CD4-positive, alpha-beta T cell treated with Interleukin-12 subunit alpha and Interleukin-12 subunit beta, for 1 hour (primary cell): ENCODE data around the gene ZMYND11.

Experiments used
- DNase-seq: peaks from one replicate; pipeline ENCODE4 v3.0.0-alpha.2; 2020

ZMYND11 gene

DNA sequence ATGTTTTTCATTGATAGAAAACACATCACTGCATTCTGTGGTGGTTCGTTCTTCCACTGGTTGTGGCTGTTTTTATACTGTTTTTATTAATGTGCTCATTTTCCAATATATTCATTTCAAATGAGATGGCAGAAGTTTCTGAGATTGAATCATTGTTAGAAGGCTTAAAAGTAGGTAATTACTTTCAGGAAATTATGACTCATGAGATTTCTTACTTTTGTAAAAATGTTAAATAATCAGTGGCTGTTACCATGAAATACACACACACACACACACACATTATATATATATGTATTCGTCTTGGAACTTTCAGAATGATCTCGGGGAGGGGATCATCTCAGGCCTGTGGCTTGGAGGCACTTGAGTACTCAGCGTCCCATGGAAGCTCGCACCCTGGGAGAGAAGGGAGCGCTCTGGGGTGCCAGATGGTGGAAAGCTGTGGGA is 66.1 kb downstream of the ZMYND11 start:
- no peak for DNase-seq

DNA sequence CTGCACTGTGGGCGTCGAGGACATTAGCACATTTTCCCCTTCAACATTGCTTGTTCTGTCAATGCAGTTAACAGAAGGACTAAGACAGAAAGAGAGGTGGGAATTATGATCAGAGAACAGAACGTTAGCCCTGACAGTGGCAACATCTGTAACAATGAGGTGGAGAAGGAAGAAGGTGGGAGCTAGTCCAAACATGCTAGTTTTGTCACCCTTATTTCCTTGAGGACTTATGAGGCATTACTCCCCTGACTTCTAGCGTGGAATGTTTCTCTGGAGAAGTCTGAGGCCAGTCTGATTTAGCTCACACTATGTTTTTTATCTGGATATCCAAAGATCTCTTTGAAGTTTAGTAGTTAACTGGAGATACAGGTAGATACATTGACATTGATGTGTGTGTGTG is 73.4 kb downstream of the ZMYND11 start:
- DNase-seq = no peak

DNA sequence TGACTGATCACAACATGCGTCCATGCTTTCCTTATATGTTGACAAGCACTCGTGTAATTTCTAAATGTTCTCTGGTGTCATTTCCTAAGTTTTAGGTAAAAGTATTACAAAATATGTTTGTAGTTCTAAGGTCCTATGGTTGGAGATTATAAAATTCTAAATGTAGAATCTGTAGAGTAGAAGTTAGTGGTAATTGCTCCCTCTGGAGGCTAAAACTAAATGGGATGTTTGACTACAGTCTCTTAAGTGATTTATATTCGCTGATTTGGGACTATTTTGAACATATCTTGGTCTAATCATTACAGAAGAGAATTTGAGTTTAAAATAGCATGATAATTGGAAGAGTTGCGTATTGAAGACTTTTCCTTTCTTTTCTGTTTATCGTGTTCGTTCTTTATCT is 74.1 kb downstream of the ZMYND11 start:
- DNase-seq = no peak

DNA sequence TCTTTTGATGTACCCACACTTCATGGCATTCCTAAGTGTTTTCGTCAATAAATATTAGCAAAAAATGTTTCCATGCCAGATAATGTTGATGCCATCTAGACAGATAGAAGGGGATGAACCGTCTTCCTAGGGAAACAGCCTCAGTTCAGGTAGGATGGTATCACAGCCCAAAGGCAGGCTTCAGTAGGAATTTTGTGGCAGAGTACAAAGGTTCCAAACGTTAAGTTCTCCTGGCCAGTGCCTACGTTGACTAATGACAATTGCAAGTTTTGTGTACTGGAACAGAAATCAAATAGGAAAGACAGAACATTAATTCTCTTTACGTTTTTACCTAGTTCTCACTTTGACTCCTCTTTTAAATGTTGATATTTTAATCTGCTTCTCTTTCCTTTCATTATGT is 75.0 kb downstream of the ZMYND11 start:
- DNase-seq = no peak

DNA sequence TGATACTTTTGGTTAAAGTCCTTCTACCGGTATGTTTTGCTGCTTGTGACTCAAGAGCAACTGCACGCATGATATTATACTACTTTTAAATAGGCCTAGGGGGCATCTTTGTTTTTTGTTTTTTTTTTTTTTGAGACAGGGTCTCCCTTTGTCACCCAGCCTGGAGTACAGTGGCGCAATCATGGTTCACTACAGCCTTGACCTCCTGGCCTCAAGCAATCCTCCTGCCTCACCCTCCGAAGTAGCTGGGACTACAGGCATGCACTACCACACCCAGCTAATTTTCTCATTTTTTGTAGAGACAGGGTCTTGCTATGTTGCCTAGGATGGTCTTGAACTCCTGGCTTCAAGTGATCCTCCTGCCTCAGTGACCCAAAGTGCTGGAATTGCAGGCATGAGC is 80.2 kb downstream of the ZMYND11 start:
- no peak for DNase-seq

DNA sequence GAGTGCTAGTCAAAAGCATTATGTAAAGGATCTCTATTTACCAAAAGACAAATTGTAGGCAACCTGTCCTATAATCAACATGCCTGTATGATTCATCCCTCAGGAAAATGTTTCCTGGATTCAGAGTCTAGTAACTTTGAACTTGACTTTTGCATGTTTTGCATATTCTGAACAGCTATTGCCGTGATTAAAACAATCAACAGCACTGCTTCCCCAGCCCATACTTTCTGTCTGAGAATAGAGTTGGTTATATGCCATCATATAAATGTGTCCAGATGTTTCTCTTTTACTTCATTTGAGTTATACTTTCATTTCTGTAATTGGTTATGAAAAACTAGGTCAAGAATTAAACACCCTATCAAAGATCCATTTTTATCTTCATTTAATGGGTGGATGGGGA is 83.5 kb downstream of the ZMYND11 start:
- no peak for DNase-seq

DNA sequence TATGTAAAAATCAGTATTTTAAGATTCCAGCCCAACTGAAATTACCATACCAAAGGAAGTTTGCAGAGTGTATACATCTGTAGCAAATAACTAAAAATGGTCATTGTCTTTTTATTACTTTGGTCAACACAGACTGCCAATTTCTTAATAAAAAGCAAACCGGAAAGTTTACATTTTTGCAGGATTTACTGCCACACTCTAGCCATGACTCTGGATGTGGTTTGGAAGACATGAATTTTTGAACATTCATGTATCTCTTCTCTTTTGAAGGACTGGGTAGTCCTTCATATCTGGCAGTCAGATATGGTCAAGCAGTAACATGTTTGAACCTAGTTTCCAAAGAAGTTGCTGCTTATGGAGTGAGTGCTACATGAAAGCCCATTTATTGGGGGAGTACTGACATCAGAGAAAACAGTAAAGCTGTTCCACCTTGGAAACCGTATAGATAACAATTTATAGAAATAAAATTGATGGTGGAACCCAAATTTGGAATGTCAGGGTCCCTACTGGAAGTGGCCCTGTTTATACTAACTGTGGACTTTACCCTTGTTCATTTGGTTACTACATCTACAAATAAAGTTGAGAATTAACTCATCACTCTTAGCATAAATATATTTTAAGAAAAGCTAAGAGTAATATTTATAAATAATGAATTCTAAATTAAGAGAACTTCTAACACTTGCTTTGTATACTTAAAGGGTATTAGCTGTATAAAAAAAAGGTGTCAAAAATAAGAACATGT is 84.6 kb downstream of the ZMYND11 start:
- DNase-seq = no peak

DNA sequence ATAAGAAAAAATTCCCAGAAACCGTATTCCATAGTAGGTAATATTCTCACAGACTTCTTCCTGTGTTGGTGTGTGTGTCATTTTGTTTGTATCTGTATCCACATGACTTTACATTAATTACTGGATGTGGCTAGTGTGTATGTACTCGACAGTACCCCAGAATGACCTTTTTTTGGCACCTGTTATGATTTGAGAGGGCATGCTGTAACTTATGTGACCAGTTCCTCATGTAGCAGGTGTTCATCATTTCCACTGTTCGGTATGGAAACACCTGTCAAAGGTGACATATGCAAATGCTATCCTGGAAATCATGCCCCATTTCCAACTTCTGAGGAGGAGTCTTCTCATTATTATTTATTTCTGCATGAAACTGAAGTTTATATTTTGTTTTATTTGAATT is 89.3 kb downstream of the ZMYND11 start:
- DNase-seq = no peak

DNA sequence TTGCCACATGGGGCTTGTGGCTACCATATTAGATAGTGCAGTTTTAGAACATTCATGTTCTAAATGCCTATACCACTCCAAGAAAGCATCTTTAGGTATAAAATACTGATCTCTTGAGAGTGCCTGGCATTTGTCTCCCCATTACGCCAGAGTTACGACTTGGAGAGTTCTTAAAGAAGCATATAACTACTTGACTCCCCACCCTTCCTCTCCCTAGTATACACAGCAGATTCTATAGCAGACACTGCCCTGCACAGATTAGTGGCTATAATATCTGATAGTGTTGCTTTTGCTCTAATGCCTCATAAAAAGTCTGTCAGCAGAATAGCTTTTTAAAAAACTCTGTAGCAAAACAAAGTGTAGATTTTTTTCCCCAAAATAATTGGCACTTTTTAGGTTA is 90.8 kb downstream of the ZMYND11 start:
- no peak for DNase-seq

DNA sequence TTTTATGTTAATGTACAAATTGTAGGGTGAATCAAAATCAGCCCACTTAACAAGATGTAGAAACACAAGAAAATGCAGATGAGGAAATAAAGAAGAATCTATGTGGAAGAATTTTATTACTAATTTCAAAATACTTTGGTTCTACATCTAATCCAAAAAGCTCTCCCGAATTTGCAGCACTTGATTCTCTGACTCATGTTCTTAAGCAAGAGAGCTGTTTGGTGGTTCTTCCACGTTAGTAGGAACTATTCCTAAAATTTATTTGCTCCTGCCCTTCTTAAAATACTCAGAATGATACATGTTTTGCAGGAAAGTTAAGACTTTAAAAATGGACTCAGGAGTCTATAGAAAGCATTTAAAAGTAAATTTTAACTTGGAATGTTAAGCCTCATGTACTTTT is 91.8 kb downstream of the ZMYND11 start:
- DNase-seq = no peak

DNA sequence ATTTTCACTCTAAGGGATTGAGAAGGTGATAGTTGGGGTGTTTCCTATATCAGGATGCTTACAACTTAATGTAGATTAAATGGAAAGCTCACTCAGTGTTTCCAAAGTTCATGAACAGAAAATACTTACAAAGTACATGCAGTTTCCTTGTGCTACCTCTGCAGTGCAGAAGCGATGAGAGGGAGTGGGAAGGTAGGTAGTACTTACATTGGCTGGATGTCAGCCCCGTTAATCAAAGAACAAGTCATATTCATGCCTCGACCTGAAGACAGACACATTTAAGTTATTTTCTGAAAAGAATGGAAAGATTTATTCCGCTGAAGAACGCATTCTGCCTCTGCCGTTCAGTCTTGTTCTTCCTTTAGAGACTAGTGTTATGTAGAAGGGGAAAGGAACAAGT is 93.1 kb downstream of the ZMYND11 start:
- no peak for DNase-seq

DNA sequence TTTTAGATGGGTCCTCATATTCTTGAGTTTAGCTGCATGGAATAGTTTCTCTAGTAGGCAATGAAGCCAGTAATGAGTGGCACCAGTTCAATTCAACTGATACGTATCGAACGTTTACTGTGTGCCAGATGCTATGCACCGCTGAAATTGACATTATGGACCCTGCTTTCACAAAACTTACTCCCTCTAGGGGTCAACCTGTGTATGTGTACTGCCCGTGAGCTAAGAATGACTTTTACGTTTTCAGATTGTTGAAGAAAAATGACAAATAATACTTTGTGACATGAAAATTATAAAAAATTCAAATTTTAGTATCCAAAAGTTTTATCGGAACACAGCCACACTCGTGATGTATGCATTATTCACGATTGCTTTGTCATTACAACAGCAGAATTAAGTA is 95.5 kb downstream of the ZMYND11 start:
- no peak for DNase-seq

DNA sequence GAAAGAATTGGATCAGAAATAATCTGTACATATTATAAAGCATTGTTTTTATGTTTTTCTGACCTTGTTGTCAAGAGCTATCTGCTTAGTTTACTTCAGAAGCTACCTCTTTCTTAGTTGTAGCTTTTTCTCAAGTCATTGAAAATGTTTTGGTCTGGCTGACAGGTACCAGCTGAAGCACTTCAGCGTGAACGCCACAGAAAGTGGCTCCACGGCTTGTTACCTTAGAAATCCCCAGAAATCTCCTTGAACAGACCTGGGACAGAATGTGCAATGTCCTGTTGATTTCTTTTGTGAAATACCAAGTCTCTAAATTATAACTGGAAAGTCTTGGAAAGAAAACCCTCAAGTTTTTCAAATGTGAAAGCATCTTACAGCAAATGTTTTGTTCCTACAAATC is 96.8 kb downstream of the ZMYND11 start:
- DNase-seq = no peak

DNA sequence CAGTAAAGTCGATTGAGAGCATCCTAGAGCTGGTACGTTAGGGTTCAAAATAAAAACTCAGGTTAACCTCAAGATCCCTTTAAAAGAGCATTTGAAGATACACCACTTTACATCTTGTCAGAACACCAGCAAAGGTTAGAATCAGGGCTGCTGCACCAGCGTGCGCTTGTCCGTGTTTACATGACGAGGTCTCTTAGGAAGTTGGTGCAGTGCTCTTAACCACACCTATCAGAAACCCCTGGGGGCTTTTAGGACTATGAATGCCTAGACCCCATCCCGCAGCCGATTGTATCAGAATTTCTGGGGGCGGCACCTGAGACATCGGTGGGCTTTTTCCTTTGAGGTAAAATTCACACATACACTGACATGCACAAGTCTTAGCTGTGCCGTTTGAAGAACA is 97.6 kb downstream of the ZMYND11 start:
- DNase-seq = no peak

DNA sequence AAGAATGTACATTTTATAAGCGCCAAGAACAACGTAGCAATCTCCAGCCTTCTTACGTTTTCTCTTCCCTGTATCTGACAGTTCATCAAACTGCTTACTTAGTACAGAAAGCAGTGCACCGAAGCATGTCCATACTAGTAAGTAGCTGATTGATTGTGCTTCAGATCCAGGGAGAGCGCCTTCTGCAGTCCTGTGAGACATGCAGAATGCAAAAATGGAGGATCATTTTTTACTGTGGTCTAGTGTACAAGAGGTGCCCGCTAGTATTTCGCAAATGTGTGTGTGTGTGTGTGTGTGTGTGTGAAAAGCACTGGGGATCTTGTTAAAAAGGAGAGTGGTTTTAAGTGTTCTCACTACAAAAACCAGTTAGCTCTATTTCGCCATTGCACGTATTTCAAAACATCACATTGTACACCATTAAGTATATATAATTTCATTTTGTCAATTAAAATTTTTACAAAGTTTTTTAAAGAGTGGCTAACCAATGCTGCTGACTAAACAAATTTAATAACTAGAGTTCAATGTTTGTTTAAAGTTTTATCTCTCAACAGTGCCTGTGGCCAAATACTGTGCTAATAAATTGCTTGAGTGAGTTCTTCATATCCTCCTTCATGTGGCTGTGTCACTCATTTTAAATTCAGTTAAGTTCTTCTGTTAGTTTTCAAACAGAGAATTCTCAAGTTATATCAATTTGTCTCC is 99.6 kb downstream of the ZMYND11 start:
- no peak for DNase-seq

DNA sequence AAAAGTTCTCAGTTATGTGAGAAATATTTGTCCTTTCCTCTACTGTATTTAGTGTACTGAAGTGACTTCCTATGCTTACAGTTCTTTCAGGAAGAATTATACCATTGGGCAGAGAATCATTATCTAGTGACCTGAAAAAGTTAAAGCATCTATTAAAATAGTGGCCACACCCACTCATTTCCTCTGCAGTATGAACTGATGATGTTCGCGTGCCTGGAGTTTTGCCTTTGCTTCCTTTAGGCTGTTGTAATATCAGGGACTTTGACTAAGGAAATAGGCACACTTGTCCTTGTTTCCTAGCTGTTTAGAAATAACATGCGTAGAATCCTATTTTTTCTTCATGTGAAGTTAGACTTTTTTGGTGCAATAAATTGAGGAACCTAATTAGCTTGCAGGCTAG is 100.7 kb downstream of the ZMYND11 start:
- no peak for DNase-seq

DNA sequence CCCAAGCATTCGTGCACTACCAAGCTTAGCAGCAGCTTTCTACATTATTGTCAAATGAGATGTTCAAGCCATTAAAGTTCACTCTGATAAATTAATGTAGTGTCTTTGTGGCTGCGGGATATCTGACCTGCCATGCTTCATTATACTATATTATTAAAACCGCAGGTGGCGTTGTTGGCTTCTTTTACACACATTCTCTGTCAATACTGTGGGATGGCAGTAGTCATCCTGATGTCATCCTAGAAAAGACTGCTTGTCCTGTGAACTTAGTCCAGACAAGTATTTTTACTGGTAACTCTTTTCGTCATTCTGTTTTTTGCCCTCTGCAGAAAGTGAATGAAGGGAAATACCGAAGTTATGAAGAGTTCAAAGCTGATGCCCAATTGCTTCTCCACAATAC is 103.9 kb downstream of the ZMYND11 start:
- no peak for DNase-seq

DNA sequence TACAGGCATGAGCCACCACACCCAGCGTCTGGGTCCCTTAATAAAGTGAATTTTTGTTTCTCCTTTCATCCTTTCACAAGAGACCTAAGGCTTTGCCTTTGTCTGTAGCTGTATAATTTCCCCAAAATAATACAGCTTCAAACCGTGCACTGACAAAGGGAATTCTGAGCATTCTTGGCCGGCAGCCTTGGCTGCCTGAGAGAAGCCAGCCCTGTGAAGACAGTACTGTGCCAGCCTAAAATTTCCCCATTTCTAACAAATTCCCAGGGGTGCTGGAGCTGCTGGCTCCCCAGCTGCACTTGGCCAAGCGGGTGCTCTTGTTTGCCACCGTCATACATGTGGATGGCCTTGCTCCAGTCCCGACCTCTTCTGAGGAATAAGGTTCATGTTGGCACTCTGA is 106.2 kb downstream of the ZMYND11 start:
- DNase-seq = no peak

DNA sequence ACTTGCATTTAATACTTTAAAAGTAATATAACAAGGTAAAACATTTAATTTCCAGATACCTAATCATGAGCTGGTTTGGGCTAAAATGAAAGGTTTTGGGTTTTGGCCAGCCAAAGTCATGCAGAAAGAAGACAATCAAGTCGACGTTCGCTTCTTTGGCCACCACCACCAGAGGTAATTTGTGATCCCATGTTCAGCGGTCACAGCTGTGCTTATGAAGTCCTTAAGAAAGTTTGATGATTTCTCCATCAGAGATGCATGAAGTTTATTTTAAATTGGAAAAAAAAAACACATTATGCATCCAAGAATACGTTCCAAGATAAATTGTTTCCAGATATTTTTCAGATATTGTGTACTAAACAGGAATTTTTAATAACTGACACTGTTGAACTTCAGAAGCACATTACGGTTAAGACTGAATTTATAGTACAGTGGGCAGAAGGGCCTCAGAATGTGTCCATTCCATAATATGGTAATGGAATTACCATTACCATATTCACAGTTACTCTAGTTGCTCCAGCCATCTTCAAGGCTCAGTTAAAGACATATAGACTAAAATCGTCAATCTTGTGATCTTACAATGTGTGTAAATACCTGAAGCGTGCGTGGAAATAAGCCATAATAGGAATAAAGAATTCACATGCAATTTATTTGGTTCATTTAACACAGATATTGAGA is 106.8 kb downstream of the ZMYND11 start:
- DNase-seq = no peak

DNA sequence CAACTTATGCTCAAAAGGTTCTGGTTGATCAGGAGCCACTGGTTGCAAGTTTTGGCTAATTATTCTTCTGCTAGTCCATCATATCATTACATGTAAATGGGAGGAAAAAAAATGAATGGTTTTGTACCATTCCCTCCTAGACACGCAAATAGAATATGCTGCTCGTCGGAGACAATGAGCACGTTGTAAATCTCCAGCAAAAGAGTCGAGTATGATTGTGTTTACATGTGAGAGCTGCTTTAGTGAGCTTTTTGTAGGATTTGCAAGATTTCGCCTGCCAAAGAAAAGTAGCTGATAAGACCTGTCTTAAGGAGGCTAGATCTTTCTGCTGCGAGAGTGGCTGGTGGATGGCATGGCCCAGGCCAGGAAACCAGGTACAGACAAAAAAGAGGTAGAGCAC is 109.0 kb downstream of the ZMYND11 start:
- no peak for DNase-seq

DNA sequence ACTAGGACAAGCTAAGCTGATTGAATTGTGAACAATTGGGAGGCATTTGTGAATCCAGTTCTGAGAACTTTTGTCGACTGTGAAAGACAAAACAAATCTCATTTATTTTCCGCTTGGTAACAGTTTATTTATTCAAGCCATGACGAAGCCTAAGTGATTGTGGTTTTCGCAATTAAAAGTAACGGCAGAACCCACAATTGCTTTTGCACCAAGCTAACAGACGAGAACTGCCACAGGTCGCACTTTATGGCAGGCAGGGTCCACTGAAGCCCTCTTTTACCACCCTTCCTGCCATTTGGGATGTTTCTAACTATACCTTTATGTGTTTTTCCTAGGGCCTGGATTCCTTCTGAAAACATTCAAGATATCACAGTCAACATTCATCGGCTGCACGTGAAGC is 111.2 kb downstream of the ZMYND11 start:
- no peak for DNase-seq

DNA sequence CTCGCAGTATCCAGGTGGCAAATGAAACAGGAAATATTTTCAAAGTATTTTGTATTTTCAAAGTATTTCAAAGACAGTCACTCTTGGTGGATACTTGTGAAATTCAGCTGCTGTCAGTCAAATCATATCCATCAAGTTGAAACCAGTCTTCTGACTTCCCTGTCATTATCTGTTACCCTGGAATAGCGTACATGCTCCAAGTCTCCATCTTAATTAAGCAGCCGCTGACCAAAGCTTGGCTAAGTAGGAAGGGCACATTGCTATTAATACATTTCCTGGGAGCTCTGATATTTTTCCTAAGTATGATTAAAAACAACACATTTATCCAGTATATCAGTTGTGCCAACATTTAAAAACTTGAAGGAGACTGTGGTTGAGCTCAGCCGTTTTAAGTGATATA is 112.2 kb downstream of the ZMYND11 start:
- DNase-seq = no peak

DNA sequence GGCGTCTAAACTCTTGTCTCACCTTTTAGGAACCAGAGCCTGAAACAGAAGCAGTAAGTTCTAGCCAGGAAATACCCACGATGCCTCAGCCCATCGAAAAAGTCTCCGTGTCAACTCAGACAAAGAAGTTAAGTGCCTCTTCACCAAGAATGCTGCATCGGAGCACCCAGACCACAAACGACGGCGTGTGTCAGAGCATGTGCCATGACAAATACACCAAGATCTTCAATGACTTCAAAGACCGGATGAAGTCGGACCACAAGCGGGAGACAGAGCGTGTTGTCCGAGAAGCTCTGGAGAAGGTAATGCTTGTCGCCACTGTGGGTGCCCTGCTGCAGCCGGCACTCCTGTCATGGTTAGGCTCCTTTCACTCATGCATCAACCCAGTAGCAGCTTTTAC is 113.1 kb downstream of the ZMYND11 start:
- no peak for DNase-seq

DNA sequence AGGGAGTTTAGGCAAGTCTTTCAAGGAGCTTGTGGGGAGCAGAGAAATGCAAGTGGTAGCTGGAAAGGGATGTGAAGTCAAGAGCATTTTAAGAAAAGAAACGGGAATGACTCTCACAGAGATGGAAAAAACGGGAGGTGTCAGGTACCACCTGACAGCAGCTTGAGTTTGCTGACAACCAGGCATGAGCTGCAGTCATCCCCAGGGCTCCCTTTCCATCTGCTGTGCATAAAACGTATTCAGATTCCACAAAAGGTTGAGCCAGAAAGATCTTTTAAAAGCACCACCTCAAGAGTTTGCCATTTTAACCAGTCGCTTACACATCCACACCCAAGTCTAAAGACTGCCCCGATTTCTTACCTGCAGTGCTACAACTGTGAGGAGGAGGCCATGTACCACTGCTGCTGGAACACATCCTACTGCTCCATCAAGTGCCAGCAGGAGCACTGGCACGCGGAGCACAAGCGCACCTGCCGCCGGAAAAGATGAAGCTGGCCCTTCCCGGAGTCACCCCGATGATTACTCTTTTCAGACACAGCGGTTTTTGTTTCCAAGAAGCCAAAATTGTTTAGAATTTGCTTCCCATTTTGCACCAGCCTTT is 116.8 kb downstream of the ZMYND11 start:
- DNase-seq = no peak
